PC-3 (cell line): ENCODE measurements around the gene MAS1L.

Source experiments
- CTCF ChIP-seq: fragments of 300-600 bp; sonication (generic); conservative IDR thresholded peaks from 2 replicates; pipeline ENCODE4 v1.5.1; 2017; ENCODE audit warnings: antibody characterized with exemption, low read depth, mild to moderate bottlenecking, low read length
- EZH2 ChIP-seq: fragments of 300-600 bp; sonication (generic); IDR thresholded peaks from one replicate; pipeline ENCODE4 v1.6.1; 2017; ENCODE audit warnings: antibody characterized with exemption, mild to moderate bottlenecking, low read length; ENCODE audit not compliant: unreplicated experiment
- EZH2phosphoT487 ChIP-seq: fragments of 300-600 bp; sonication (generic); IDR thresholded peaks from 2 replicates; pipeline ENCODE4 v1.6.1; 2018; ENCODE audit warnings: mild to moderate bottlenecking, antibody characterized with exemption, low read length, borderline replicate concordance

GRCh38 chr6:29504961-29505360 lies 17.2 kb upstream of the MAS1L start:
- no peak for TF ChIP-seq CTCF
- TF ChIP-seq EZH2: no peak
- no peak for TF ChIP-seq EZH2phosphoT487
